ENCODE data around the gene RHO.

Gene RHO

DNA sequence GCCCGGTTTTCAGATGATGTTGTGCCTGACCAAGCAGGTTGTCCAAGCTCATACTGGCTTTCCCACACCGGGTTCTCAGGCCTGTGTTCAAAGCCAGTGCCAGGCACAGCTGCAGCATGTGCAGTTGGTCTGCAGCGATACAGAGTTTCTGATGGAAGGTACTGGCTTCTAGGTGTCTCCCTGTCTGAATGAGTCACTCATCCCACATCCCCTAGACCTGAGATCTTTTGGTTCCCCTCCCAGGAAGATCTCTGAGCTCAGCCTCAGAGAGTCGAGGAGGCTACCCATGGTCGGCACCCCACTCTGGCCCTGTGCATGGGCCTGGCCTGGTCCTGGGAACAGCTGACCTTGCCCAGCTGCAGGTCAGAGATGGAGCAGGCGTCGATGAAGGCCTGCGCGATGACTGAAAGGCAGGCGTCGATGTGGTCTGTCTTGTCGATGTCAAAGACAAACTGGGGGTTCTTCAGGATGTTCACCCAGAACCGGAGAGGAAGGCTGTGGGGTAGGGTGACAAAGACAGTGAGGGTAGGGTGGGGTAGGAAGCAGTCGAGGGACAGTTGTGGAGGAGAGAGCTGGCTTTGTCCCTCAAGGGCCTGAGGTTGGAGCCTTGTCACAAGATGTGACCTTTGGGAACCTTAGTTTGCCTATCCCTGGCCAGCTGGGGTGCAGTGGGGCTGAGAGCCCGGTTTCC, 29.8 kb downstream of the RHO start:
- no peak for DNase-seq (ENCODE audit: extremely low read depth, low read depth)
- TF ChIP-seq, protein P1, sequence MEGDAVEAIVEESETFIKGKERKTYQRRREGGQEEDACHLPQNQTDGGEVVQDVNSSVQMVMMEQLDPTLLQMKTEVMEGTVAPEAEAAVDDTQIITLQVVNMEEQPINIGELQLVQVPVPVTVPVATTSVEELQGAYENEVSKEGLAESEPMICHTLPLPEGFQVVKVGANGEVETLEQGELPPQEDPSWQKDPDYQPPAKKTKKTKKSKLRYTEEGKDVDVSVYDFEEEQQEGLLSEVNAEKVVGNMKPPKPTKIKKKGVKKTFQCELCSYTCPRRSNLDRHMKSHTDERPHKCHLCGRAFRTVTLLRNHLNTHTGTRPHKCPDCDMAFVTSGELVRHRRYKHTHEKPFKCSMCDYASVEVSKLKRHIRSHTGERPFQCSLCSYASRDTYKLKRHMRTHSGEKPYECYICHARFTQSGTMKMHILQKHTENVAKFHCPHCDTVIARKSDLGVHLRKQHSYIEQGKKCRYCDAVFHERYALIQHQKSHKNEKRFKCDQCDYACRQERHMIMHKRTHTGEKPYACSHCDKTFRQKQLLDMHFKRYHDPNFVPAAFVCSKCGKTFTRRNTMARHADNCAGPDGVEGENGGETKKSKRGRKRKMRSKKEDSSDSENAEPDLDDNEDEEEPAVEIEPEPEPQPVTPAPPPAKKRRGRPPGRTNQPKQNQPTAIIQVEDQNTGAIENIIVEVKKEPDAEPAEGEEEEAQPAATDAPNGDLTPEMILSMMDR (IDR thresholded peaks at IDR 0.05; ENCODE audit: low read depth, low read length) = no peak

DNA sequence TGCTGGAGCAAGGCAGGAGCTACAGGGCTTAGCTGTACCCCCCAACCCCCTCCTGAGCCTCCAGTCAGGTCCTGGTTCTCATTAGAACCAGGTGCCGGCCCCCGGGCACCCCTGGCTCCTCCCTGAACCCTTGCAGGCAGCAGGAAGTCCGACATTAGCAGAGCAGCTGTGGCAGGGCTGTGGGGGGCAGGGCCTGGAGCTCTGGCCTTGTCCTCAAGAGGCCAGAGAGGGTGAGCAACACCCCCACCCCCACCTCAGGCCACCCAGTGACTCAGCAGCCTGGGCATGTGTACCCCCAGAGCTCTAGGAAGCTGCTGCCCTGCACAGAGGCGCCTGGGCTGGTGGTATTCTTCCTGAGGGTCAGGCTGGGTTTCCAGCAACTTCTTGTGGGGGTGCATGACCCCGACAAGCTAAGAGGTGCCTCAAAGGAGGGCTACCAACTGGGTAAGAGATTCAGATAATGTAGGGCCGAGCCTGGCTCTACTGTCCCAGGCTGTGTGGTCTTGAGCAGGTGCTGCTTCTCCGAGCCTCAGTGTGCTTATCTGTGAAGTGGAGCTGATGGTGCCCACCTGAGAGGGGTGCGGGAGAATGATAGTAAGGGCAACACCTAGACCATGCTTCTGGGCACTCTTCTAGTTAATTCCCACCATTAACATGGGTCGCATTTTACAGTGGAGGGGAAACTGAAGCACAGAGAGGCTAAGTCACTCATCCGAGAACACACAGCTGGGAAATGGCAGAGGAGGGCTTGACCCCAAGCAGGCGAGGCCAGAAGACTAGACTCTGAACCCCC, 30.5 kb downstream of the RHO start:
- TF ChIP-seq, protein P1 (IDR thresholded peaks at IDR 0.05; ENCODE audit: low read depth, low read length) = no peak
- peak; percentile 79 for DNase-seq (ENCODE audit: extremely low read depth, low read depth)

DNA sequence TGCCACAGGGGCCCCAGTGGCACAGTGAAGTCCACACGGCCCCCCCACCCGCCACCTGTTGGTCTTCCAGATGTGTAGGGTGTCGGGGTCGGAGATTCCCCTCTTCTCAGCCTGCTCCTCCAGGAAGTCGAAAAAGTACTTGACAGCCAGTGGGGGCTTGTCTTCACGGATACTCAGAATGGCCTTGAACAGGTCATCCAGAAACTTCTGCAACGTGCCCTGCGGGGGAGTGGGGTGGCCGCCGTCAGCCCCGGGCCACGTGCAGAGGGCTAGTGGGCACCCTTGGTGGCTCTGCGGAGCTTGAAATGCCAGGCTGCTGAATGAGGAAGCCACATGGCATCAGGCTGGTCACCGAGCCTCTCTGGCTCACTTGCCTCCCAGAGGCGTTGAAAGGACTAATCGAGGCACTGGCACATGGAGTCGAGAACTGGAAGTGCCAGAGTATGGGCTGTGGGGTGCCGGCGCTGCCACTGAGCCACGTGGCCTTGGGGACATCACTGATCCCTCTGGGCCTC, 31.2 kb downstream of the RHO start:
- DNase-seq (ENCODE audit: extremely low read depth, low read depth) = no peak
- TF ChIP-seq, protein P1 (IDR thresholded peaks at IDR 0.05; ENCODE audit: low read depth, low read length) = no peak

DNA sequence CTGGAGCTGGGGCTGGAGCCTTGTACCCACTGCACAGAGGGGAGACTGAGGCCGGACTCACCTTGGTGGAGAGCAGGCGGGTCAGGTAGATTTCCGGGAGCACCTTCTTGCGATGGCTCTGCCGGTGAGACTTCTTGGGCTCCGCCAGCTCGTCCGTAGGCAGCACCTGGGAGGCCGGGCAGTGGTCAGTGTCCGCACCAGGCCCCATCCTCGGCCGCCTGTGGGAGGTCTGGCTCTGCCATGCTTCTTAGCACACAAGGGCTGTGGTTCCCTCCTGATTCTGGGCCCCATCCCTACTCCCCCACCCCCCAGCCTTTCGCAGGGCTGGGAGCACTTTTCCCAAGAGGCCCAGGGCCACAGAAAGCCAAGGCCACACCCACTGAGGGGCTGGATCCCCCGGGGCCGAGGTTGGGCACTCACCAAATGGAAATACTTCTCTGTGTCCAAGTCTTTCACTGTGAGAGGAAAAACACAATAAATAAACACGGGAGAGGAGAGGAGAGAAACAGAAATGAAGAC, 31.9 kb downstream of the RHO start:
- peak; percentile 32 for DNase-seq (ENCODE audit: extremely low read depth, low read depth)
- TF ChIP-seq, protein P1 (IDR thresholded peaks at IDR 0.05; ENCODE audit: low read depth, low read length) = no peak

DNA sequence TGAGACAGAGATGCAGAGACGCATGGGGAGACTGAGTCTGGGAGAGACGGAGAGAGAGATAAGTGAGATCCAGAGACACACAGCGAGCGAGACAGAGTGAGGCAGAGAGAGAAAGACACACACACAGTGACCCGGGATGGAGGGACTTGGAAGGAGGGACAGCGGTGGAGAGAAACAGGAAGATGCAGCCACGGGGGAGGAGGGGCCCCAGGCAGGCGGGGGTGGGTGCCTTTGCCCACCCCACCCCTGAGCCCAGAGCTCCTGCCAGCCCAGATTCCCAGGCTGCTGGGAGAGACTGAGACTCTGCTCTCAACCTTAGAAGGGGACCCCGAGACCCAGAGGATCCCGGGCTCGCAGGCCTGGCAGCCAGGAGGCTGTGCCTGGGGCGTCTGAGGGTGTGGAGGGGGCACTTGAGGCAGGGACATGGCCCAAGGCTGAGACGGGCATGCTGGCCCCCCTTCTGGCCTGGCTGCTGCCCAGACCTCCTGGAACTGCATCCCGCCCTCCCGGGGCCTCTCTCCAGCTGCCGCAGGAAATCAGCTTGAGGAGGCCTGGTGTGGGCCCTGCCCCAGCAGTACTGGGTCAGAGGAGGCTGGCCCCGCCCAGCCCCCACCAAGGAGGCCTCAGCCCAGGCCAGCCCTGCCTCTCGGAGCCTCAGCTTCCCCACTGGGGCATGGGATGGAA, 32.6 kb downstream of the RHO start:
- TF ChIP-seq, protein P1 (IDR thresholded peaks at IDR 0.05; ENCODE audit: low read depth, low read length) = no peak
- DNase-seq (ENCODE audit: extremely low read depth, low read depth) = peak; percentile 82

DNA sequence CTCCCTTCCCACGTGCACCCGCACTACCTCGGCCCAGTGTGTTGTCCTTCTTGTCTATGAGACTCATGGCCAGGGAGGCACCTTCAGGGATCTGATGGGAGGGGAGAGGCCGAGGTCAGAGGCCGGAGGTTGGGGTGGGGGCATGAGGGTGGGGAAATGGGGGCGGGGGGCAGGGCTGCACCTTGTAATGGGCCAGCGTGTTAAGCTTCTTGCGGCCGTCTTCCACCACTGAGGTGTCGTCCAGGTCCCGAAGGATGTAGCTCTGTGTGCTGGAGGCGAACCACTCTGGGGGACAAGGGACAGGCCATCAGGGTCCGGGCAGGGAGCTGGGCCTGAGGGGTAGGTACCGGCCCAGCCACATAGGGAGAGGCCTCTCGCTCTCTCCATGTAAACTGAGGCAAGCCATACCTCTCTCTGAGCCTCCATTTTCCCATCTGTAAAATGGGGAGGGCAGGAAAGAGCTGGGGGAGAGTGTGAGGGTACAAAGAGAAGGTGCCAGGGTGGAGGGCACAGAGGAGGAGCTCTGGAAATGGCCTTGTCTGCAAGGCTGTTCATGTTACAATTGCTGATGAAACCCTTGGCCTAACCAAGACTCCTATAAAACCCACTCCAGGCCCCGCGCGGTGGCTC, 33.3 kb downstream of the RHO start:
- TF ChIP-seq, protein P1 (IDR thresholded peaks at IDR 0.05; ENCODE audit: low read depth, low read length) = no peak
- DNase-seq (ENCODE audit: extremely low read depth, low read depth) = no peak

All from AG09319 (cell line).